UCSD-AML1 (cell line): ENCODE data around the gene UCHL5.
"Not testable (repeated sequence)": the region's sequence is repeated elsewhere in the genome, so short reads cannot be mapped to it uniquely, and the experiment has no call there.

Source experiments
- DNase-seq: peaks from one replicate; lab custom pipeline; 2025; ENCODE audit not compliant: unreplicated experiment; lab: John Stamatoyannopoulos, UW

The UCHL5 gene

GRCh38 chr1:193066606-193067005 lies 7.4 kb upstream of the UCHL5 start:
- DNase-seq: no peak

GRCh38 chr1:193065954-193066353 lies 6.8 kb upstream of the UCHL5 start:
- DNase-seq: no peak

- DNase-seq: no peak
These were observed 3.7 kb upstream of the UCHL5 start for GRCh38 chr1:193062698-193063463.

- no peak for DNase-seq
These were observed 1.8 kb upstream of the UCHL5 start for GRCh38 chr1:193060938-193061337.

GRCh38 chr1:193060406-193060805 lies 1.2 kb upstream of the UCHL5 start:
- no peak for DNase-seq

GRCh38 chr1:193060115-193060403 lies 899 bp upstream of the UCHL5 start:
- no peak for DNase-seq

- DNase-seq: peak; percentile 67
These were observed 455 bp downstream of the UCHL5 start for GRCh38 chr1:193058529-193059281.

GRCh38 chr1:193054169-193054675 lies 4.9 kb downstream of the UCHL5 start:
- no peak for DNase-seq

- DNase-seq: not testable (repeated sequence)
These were observed 10.2 kb downstream of the UCHL5 start for GRCh38 chr1:193048913-193049312.

GRCh38 chr1:193042766-193043691 lies 16.1 kb downstream of the UCHL5 start:
- DNase-seq: no peak

GRCh38 chr1:193040011-193040410 lies 19.1 kb downstream of the UCHL5 start:
- DNase-seq: no peak

GRCh38 chr1:193036337-193037047 lies 22.7 kb downstream of the UCHL5 start:
- DNase-seq: no peak

- no peak for DNase-seq
These were observed 25.6 kb downstream of the UCHL5 start for GRCh38 chr1:193033610-193034009.

GRCh38 chr1:193032643-193033427 lies 26.3 kb downstream of the UCHL5 start:
- not testable (repeated sequence) for DNase-seq

- no peak for DNase-seq
These were observed 27.7 kb downstream of the UCHL5 start for GRCh38 chr1:193031431-193031830.

GRCh38 chr1:193030280-193030679 lies 28.9 kb downstream of the UCHL5 start:
- no peak for DNase-seq

GRCh38 chr1:193025218-193025617 lies 33.9 kb downstream of the UCHL5 start:
- no peak for DNase-seq

GRCh38 chr1:193019442-193020026 lies 39.6 kb downstream of the UCHL5 start:
- DNase-seq: no peak

GRCh38 chr1:193016788-193017187 lies 42.4 kb downstream of the UCHL5 start:
- no peak for DNase-seq

GRCh38 chr1:193014400-193014799 lies 44.8 kb downstream of the UCHL5 start:
- no peak for DNase-seq
